Stimulated activated CD8-positive, alpha-beta memory T cell treated with anti-CD3 and anti-CD28 coated beads, Interleukin-15, amount 100 ng/mL, for 48 hours (primary cell): ENCODE results near the gene JAK1.
A peak's percentile ranks its signal among the peaks of the same experiment; 100 is the strongest.

Experiments used
- DNase-seq, 2 donors: peaks; one replicate each; pipeline ENCODE4 v3.0.0-alpha.2; 2020; ENCODE audit warnings: low read depth in 2 of 2

JAK1 gene

DNA sequence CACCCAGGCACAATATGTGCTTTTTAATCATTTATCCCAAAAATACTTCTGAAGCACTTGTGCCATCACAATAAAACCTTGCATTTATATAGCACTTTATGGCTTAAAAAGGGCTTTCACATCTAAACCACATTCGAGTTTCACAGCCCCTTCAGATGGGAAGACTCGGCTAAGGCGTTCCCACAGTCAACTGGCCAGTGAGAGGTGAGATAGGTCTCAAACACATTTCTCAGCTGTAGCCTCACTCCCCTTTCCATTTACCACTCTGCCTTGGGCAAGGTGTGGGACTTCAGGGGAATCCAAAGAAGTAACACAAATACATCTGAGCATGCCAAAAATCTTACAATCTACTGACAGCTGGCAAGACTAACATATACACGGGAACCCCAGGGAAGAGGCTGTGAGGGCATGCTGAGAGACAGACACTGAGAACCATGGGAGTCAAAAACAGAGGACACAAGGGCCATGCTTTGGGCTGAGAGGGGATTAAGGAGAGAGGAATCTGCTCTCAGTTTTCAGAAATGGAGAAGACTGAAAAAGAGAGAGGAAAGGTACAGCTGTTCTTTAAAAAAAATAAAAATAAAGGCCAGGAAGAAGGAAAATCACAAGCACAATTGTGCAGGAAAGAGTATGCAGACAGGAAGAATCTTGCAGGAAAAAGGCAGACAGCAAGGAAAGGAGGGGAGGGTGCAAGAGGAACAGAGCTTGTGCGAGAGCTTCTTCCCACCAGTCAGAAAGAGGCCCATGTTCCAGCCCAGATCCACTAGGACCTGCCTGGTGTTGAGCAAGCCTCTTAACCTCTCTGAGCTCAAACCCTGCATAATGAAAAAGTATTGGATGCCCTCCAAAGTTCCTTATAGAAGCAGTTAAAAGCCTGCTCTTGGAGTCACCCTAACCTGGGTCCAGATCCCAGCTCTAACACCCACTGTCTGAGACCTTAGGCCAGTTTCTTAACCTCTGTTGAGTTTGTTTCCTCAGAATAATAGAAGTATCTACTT is 73.5 kb downstream of the JAK1 start:
- DNase-seq, result no peak

DNA sequence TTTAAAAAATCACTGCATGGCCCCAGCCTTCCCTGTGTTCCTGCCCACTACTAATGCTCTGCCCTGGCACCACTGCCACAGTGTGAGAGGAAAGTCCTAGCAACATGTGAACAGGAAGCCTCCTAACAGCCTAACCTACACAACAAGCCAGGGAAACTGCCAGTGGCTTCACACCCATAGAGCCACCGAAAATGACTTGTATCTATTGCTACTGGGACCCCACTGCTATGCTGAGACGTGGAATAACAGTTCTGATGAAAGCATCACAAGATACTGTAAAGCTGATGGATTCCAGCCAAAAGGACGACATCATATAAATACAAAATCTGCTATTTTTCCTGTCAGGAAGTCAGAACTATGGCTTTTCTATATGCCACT is 74.9 kb downstream of the JAK1 start:
- DNase-seq, result peak in 1 of 2 donors; percentile 8

DNA sequence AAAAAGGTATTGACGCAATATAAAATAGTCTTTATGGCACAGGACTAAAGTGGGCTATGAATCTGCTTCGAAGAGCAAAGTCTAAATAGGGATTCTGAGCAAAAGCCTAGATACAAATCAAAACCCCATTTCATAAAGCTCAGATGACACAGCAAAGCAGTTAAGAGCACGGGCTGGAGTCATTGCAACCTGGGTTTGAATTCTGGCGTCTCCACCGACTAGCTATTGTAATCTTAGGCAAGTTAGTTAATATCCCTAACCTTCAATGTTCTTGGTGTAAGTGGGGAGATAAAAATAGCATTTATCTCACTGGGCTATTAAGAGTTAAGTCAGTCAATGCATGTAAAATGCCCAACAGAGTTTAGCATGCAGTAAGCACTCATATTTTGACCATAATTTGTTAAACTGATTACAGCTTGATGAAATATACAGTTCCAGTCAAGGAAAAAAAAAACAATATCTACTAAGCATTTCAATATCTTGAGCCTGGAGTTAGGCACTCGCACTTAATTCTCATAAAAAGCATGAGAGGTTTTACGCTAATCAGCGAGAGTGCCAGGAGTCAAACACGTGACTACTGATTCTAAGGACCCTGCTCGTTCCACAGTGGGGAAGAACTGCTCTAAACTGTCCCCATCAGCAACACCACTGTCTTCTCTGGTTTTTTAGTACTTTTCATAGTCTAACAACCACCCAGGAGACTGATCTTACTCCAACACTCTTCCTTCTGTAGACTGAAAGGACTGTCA is 75.5 kb downstream of the JAK1 start:
- no peak for DNase-seq

DNA sequence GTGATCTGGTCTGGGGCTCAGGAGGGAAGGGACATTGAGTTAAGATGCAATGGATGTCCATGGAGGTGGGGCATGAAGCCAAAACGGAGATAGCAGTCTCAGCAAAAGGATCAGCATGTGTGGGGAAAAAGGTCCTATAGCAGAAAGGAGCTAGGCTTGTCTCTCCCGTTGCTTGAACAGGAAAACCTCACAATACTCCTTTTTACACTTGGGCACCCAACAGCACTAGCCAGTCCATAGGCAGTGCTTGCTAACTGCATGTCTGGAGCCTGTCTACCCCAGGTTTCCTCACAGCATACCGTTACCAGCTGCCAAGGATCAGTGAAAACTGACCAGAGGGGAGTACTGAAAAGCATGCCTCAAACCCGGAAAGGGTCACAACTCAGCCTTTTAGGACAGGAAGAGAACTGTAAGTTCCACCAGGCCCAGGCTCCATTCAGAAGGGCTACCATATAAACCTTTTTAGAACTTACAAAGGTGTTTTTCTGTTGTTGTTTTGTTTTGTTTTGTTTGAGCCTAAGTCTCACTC is 78.6 kb downstream of the JAK1 start:
- DNase-seq, result no peak

DNA sequence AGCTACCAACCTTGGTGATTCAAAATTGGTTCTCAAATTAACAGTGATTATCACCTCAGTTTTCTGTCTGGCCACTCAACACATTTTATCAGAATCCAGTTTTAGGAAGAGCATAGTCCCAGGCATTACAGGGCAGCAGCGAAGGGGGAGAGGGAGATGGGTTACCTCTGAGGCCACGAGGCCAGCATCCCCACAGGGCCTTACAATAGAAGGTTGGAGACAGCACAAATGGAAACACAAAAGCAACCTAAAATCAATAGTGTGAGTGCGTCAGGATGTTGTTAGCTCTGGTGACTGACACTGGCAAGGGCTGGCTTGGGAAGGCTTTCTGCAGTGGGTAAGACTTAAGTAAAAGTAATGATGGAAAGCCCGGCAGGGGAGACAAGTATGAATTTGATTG is 79.5 kb downstream of the JAK1 start:
- DNase-seq, result no peak

DNA sequence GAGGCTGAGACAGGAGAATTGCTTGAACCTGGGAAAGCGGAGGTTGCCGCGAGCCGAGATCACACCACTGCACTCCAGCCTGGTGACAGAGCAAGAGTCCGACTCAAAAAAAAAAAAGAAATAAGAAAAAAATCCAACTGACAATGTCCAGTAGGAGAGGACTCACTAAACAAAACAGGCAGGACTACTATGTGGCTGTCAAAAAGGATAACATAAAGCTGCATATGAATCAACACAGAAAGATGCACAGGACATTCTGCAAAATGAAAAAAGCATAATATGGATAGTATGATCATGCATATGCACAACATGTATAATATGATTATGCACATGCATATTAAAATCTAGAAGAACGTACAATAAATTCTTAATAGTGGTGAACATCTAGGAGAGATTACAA is 80.7 kb downstream of the JAK1 start:
- DNase-seq, result no peak

DNA sequence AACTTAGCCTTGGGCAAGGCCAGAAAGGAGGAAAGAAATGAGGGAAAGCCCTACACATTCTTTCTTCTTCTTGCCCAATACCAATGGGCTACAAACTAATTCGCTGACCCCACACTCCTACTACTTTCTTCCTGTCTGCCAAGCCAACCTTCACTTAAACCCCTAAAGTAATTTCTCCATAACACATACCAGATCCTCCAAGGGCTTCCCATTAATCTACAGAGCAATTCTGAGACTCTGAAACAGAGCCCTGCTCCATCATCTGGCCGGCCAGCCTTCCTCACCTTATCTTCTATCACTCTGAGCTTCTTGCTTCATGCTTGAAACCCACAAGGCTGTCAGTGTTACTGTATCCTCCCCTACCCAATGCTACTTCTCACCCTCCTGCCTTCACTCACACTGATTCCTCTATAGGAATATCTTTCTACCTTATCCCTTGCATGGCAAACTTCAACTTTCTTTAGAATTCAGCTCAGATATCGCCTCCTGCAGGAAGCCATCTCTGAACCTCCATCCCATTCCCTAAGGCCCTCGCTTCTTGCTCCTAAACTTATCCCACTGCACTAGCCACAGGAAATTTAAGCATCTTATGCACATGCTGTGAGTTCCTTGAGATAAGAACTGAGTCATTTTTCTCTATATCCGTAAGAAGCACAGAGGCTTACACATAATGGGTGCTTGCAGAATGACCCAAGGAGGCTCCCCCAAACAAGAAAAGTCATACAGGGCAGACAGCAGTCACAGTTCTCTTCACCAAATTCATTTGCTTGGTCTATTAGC is 81.9 kb downstream of the JAK1 start:
- no peak for DNase-seq

DNA sequence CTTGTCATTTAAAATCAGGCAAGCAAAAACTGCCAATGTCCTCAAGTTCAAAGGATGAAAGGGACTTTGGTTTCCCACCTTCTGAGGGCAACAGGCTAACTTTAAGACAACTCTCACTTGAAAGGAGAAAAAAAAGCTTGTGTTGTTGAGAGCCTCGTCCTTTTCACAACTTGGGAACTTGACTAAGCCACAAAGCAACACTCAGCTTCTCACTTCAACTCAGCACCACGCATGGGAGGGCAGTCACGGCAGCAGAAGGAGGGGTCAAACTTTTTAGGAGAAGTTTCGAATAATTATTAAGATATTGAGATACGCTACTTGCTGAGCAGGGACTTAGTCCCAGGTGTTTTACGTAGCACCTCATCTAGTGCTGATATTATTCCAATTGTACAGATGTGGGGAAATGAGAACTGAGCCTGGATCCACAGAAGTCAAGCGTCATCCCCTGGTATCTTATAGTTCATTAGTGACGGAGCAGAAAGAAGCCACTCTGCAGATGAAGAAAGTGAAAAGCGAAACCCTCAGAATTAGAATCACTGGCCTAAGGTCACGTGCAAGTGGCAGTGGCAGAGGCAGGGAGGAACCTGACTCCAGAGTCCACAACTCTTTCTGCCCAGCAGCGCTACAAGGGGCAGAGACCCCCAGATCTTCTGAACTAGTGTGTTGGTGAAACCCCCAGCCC is 83.6 kb downstream of the JAK1 start:
- no peak for DNase-seq

DNA sequence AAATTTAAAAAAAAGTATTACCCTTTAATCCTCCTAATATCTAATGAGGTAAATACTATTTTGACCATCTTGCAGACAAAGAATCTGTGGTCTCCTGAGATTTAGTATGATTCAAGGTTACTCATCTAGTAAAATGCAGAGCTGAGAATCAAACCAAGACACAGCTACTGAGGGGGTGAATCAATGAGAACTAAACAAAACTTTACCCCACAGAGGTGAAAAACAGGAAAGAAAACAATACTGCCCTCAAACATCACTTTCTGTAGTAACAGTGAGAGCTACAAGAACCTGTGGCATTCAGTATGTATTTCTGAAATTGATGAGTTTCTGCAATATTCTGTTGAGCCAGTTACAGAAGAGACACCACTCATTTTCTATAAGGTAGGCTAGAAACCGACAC is 85.1 kb downstream of the JAK1 start:
- no peak for DNase-seq

DNA sequence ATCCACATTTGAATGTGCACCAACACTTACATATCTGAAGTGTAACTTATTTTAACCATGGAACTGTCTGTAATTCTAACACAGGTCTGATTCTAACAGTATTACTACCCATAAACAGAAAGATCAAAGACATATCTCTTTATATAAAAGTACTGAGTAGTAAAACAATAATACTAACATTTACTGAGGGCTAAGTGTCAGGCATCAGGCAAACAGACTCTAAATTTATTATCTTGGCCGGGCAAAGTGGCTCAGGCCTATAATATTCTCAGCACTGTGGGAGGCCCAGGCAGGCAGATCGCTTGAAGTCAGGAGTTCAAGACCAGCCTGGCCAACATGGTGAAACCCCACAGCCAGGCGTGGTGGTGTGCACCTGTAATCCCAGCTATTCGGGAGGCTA is 85.9 kb downstream of the JAK1 start:
- no peak for DNase-seq

DNA sequence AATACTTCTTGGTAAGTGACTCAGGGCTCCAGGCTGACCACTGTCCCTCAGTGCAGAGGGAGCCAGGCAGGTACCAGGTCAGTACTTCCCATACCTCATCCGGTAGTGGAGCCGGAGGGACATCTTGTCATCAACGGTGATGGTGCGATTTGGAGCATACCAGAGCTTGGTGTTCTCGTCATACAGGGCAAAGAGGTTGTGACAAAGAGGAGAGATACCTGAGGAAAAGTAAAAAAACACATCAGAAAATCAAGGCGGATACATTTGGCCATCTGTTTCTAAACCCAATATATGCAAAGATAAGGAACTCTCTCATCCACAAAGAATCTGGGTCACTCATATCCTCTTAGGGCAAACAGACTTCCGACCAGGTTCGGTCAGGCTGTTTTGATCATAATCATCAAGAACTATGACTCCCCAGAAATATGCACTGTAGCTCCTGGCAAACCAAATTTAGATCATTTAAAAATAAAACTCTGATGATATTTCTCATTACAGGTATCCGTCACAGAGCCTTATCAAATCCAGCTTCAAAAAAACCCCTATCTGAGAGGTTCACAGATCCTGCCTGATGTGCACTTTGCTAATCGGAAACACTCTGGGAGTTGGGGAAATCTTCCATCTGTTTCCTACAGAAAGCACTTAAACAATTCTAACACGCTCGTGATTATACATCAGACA is 87.3 kb downstream of the JAK1 start:
- DNase-seq, result no peak

DNA sequence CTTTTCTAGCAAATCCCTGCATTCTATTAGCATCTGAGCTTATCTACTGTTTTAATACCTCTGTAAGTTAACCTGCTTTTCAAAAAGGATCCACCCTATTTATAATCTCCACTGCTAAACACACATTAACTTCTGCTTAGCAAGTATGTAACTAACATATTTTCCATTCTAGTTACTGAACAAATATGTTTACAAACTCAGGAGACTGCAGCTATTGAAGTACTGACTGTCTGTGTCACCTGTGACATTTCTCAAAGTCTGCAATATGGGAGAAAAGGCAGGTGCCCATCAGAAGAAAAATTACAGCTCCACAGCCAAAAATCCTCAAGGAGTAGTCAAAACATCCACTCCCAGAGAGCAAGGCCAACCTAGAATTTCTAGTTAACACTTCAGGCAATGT is 88.3 kb downstream of the JAK1 start:
- DNase-seq, result no peak

DNA sequence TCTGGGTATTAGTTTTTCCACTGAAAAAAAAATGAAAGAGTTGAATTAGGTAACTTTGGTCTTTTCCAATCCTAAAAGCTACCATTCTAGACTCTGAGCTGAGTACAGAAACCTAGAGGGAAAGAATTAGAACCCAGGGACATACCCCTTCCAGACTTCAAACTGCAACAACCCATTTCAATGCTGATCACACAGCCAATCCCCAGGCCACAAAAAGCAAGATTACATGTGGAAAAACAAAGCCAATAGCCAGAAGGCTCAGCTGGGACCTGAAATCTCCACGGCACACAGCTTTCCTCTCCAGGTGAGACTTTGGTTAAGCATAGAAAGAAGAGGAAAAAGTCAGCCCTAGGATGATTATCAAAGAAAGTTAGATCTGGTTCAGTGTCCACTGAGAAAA is 88.8 kb downstream of the JAK1 start:
- DNase-seq, result no peak

DNA sequence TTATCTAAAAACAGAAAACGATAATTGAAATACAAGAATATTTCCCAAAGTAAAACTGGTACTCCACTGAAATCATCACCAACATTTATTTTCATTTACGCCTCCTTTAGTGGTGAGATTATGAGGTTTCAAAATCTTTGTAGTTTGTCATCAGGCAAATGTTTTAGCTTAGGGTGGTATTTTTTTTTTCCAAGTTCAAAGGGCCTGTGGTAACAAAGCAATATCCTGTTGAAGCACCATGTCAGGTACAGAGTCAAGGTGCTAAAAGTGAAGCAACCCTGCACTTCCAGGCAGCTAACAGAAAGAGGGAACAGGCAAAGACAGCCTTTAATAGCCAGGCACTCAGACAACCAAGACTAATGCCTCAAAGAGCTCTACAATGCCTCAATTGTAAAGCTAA is 89.2 kb downstream of the JAK1 start:
- DNase-seq, result no peak

DNA sequence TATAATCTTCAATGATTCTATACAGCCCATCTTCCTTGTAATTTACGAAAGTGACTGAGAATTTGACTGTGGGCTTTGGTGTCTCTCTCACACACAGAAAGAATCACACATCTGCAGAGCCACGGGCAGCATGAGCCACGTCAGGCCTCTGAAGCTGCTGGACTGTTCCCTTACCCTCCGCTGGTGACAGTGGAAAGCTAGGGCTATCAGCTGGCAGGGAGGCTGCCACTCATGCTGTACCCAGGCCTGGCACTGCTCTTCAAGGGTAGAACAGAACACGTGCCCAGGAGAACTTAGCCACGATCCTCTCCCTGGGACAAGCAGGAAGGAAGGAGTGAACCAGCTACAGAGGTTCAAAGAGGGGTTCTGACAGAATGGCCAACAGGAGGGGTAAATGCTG is 90.7 kb downstream of the JAK1 start:
- DNase-seq, result no peak

DNA sequence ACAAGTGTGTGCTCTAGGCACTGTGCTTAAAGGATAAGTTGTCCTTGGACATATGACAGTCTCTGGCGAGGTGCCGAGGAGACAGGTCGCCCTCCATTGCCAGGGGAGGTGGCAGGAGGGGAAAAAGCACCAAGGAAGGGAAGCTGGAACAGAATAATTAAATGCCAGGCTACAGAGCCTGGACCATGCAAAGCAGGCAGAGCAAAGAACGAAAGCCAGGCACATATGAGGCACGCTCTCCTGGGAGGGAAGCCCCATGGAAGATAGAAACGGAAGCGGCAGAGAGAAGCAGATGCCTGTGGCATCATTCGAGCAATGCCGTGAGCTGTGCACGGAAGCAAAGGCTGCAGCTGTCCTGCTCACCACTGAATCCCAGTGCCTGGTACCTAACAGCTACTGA is 91.2 kb downstream of the JAK1 start:
- DNase-seq, result no peak

DNA sequence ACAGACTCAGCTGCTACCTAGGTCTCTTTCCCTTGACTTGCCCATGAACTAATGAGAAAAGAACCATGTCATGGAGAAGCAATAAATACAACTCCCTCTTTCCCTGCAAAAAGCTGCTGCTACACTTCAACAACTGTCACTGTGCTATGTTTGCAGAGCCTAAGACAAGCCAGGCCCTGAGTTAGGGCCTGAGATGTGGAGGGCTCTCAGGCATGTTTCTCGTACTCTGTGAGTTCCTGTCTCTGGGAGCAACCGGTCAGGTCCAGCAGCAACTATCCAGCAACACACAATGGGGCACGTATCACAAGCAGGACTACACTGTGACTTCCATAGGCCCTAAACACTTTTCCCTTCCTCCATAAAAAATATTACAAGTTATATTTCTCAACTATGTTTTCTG is 91.7 kb downstream of the JAK1 start:
- no peak for DNase-seq

DNA sequence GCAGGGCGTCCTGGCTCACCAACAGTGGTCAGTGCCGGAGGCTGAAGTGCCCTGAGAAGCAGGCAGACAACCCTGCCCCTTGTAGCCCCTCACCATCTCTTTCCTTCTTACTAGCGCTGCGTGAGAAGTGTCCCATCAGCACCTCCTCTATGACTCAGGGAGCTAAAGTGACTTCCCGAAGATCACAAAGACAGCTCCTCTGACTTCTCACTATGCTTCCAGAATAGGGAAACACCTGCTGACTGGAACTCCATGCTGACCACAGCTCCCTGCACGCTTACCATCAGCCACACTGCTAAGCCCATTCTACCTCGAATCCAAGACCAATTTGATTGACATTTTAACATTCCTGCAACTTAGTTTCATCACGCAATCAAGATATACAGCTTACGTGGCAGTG is 92.8 kb downstream of the JAK1 start:
- no peak for DNase-seq

DNA sequence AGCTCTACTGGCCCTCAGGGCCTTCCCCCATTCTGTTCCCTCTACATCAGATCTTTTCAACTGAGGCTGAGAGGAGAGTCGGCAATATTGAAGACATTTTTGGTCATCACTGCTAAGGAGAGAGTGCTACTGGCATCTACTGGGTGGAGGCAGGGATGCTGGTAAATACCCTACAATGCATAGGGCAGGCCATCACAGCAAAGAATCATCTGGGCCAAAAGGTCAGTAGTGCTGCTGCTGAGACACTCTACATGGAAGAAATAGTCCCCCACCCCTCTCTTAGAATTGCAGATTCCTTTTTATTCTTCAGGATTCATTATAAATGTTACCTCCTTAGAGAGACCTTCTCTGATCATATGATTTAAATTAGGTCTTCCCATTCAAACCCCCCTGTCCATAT is 94.3 kb downstream of the JAK1 start:
- DNase-seq, result no peak

DNA sequence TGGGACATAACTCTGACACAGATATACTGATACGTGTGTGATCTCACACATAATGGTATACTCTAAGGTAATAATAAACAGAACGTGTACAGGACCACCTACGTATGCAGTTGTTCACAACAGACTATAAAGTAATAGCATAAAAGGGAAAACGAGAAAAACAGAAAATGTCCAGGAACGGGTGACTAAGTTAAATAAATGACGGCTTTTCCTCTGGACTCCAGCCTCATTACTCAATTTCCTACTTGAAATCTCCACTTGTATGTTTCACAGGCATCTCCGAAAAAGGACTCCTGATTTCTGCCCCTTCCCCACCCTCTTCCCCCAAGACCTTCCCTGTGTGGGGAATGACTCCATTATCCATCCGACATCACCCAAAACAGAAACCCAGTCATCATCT is 95.1 kb downstream of the JAK1 start:
- no peak for DNase-seq

DNA sequence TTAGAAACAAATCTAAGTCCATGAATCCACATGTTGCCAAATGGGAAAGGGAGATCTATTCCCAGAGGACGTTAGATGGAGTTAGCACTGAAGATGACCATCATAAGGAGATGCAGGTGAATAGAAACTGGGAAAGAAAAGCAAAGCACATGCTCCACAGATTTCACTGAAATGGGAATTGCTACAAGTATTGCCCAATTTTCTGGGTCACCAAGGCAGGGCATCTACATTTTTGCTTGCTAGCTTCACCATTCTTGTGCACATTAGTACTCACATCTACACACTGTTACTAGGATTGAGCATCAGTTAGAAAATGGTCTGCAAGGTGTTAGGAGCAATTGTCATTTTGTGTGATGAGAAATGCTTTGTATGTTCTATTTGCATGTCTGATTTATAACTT is 99.1 kb downstream of the JAK1 start:
- DNase-seq, result no peak
